Thyroid gland (tissue), 4 donors: ENCODE data around the gene NT5C3B.
"Not testable (repeated sequence)": the region's sequence is repeated elsewhere in the genome, so short reads cannot be mapped to it uniquely, and the experiment has no call there.

Source experiments
- CTCF ChIP-seq, 6 experiments: fragments of 200-600 bp in 3 of 6; fragments of 450-650 bp in 3 of 6; sonication (generic) in 3 of 6; IDR thresholded peaks; one replicate each; pipeline ENCODE4 v1.5.1; 2016 to 2019; ENCODE audit warnings: antibody characterized with exemption in 6 of 6, mild to moderate bottlenecking in 2 of 6, inconsistent platforms in 1 of 6, moderate library complexity in 1 of 6
- POLR2A ChIP-seq, 2 donors: fragments of 450-650 bp; IDR thresholded peaks; one replicate each; pipeline ENCODE4 v1.6.1; 2017; ENCODE audit warnings: antibody characterized with exemption in 2 of 2, mild to moderate bottlenecking in 2 of 2, moderate library complexity in 1 of 2

- TF ChIP-seq POLR2A, CTCF (IDR thresholded peaks at IDR 0.05): not testable (repeated sequence)
Observed at GRCh38 chr17:41839448-41839847, 3.4 kb upstream of the NT5C3B start.
